Breast epithelium (tissue), 4 donors: Measurements from ENCODE around the gene ZNF426. TPM values are rescaled to one million over a fixed set of nuclear protein-coding genes. Genes with fewer than 3 reads are reported as not detected.
A peak's percentile ranks its signal among the peaks of the same experiment; 100 is the strongest.
"Not testable (repeated sequence)": the region's sequence is repeated elsewhere in the genome, so short reads cannot be mapped to it uniquely, and the experiment has no call there.

ENCODE experiments used
- DNase-seq, 2 donors: peaks; one replicate each; pipeline ENCODE4 v3.0.0-alpha.2; 2019; ENCODE audit warnings: low spot score in 2 of 2
- H3K27ac ChIP-seq, 2 donors: fragments of 200-600 bp; sonication (generic) in 1 of 2; one replicate each; pipeline ENCODE4 v1.5.1; 2016 to 2019; ENCODE audit warnings: mild to moderate bottlenecking in 1 of 2
- H3K27me3 ChIP-seq, 2 donors: fragments of 200-600 bp; sonication (generic) in 1 of 2; one replicate each; pipeline versions ENCODE4 v1.5.1 to v1.6.0; 2017 to 2019; ENCODE audit warnings: control low read depth in 1 of 2, mild to moderate bottlenecking in 1 of 2
- H3K36me3 ChIP-seq: fragments of 200-600 bp; one replicate; pipeline ENCODE4 v1.5.1; 2019
- H3K4me1 ChIP-seq, 2 donors: fragments of 200-600 bp; sonication (generic); one replicate each; pipeline ENCODE4 v1.5.1; 2016 to 2019; ENCODE audit warnings: control low read depth in 1 of 2
- H3K4me3 ChIP-seq, 3 donors: fragments of 200-600 bp; sonication (generic); 1 replicate in 2 of 3; 2 replicates in 1 of 3; pipeline ENCODE4 v1.5.1; 2016 to 2019; ENCODE audit warnings: mild to moderate bottlenecking in 3 of 3, moderate library complexity in 2 of 3
- H3K9me3 ChIP-seq, 2 donors: fragments of 200-600 bp; sonication (generic) in 1 of 2; one replicate each; pipeline ENCODE4 v1.5.1; 2016 to 2019; ENCODE audit warnings: control low read depth in 1 of 2
- POLR2A ChIP-seq: fragments of 450-650 bp; IDR thresholded peaks from one replicate; pipeline ENCODE4 v1.6.1; 2016; ENCODE audit warnings: antibody characterized with exemption, mild to moderate bottlenecking, moderate library complexity
- POLR2AphosphoS5 ChIP-seq, 3 donors: sonication (generic); formaldehyde crosslinking; IDR thresholded peaks; one replicate each; pipeline ENCODE4 v1.6.1; 2017; ENCODE audit warnings: antibody characterized with exemption in 3 of 3
- intact Hi-C: fragments of 100-400 bp; cut with DNase I; formaldehyde crosslinking; loops from one replicate; pipeline ENCODE4 v1.15.1; 2023; ENCODE audit warnings: low total_unique reads
- total RNA-seq, 3 donors: library from RNA; depleted of rRNA; stranded (reverse); fragments of >200 nt; gene quantifications; one replicate each; pipeline ENCODE4 v1.1.0, GENCODE V29; 2016
- TF ChIP-seq, protein P1 (sequence below), 3 donors: fragments of 450-650 bp; IDR thresholded peaks; one replicate each; pipeline ENCODE4 v1.5.1; 2016 to 2017; ENCODE audit warnings: antibody characterized with exemption in 3 of 3, mild to moderate bottlenecking in 3 of 3, moderate library complexity in 3 of 3

The ZNF426 gene
- total RNA-seq, 3 donors from 2014 or later = 11.5 to 22.4 (median 12.3) TPM

- intact Hi-C loops = loop anchor here (5.0 kb wide), 1 partner anchor 168 kb away; no protein-coding TSS in a partner anchor
- TF ChIP-seq, protein P1, sequence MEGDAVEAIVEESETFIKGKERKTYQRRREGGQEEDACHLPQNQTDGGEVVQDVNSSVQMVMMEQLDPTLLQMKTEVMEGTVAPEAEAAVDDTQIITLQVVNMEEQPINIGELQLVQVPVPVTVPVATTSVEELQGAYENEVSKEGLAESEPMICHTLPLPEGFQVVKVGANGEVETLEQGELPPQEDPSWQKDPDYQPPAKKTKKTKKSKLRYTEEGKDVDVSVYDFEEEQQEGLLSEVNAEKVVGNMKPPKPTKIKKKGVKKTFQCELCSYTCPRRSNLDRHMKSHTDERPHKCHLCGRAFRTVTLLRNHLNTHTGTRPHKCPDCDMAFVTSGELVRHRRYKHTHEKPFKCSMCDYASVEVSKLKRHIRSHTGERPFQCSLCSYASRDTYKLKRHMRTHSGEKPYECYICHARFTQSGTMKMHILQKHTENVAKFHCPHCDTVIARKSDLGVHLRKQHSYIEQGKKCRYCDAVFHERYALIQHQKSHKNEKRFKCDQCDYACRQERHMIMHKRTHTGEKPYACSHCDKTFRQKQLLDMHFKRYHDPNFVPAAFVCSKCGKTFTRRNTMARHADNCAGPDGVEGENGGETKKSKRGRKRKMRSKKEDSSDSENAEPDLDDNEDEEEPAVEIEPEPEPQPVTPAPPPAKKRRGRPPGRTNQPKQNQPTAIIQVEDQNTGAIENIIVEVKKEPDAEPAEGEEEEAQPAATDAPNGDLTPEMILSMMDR (IDR thresholded peaks at IDR 0.05) = no peak
- no peak for TF ChIP-seq POLR2A
- TF ChIP-seq POLR2AphosphoS5 (IDR thresholded peaks at IDR 0.05) = no peak
- no peak for DNase-seq
- Histone ChIP-seq H3K4me3 (no peak overlapping the region), H3K36me3 (peaks cover 27% of the 10 kb centered on the region), H3K27me3 (no peaks in the 10 kb centered on the region), H3K9me3 (peaks cover 100% of the 10 kb centered on the region in 2 donors), H3K4me1 (no peaks in the 10 kb centered on the region), H3K27ac (no peak overlapping the region)
These were observed 31.8 kb upstream of the ZNF426 start for GRCh38 chr19:9570255-9570654.

DNA sequence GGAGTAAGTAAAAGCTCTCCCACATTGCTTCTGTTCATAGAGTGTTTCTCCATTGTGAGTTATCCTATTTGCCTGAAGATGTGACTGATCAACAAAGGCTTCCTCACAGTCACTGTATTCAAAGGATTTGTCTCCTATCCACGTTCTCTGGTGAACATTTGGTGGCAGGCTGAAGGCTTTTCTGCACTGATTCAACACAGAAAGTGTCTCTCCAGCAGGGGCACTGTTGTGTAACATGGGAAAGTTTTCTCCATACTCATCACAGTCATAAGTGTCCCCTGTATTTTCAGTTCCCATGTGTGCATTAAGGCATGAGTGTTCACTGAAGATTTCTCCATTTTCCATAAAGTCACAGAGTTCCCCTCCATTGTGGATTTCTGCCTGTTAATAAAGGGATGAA, 28.3 kb upstream of the ZNF426 start:
- DNase-seq = no peak
- Histone ChIP-seq H3K4me3 (peak overlapping the region in 1 of 3 donors; percentile 21), H3K36me3 (peaks cover 37% of the 10 kb centered on the region), H3K27me3 (no peaks in the 10 kb centered on the region), H3K4me1 (no peaks in the 10 kb centered on the region), H3K27ac (no peak overlapping the region), H3K9me3 (peaks cover 99 to 100% of the 10 kb centered on the region in 2 donors)
- intact Hi-C loops = no loop called here
- TF ChIP-seq POLR2AphosphoS5 (IDR thresholded peaks at IDR 0.05) = no peak
- TF ChIP-seq POLR2A = no peak
- TF ChIP-seq, protein P1 (IDR thresholded peaks at IDR 0.05) = no peak

GRCh38 chr19:9565900-9566705, 27.7 kb upstream of the ZNF426 start:
- intact Hi-C loops = no loop called here
- H3K36me3 ChIP-seq = peaks cover 37% of the 10 kb centered on the region
- no peak for DNase-seq
- H3K9me3 ChIP-seq = peaks cover 99 to 100% of the 10 kb centered on the region in 2 donors
- H3K4me3 ChIP-seq = peak overlapping the region in 1 of 3 donors; percentile 21
- TF ChIP-seq POLR2AphosphoS5 (IDR thresholded peaks at IDR 0.05) (no peak), POLR2A (no peak)
- TF ChIP-seq, protein P1 (IDR thresholded peaks at IDR 0.05) = no peak
- H3K4me1 ChIP-seq = no peaks in the 10 kb centered on the region
- H3K27me3 ChIP-seq = no peaks in the 10 kb centered on the region
- H3K27ac ChIP-seq = no peak overlapping the region

GRCh38 chr19:9552536-9553274, 14.3 kb upstream of the ZNF426 start:
- no peak overlapping the region for H3K4me3 ChIP-seq
- H3K9me3 ChIP-seq = peaks cover 52 to 56% of the 10 kb centered on the region in 2 donors
- DNase-seq = no peak
- H3K27ac ChIP-seq = no peak overlapping the region
- no peaks in the 10 kb centered on the region for H3K27me3 ChIP-seq
- H3K36me3 ChIP-seq = no peaks in the 10 kb centered on the region
- intact Hi-C loops = no loop called here
- no peak for TF ChIP-seq POLR2A
- TF ChIP-seq POLR2AphosphoS5 (IDR thresholded peaks at IDR 0.05) = no peak
- TF ChIP-seq, protein P1 (IDR thresholded peaks at IDR 0.05) = no peak
- H3K4me1 ChIP-seq = no peaks in the 10 kb centered on the region

DNA sequence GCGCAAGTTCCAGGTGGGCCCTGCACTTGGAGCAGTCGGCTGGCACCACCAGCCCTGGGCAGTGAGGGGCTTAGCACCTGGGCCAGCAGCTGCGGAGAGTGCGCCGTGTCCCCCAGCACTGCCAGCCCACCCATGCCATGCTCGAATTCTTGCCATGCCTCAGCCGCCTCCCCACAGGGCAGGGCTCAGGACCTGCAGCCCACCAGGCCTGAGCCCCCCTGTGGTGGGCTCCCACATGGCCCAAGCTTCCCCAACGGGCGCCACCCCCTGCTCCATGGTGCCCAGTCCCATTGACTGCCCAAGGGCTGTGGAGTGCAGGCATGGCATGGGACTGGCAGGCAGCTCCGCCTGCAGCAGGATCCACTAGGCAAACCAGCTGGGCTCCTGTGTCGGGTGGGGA, 9.4 kb upstream of the ZNF426 start:
- H3K27me3 ChIP-seq = no peaks in the 10 kb centered on the region
- H3K9me3 ChIP-seq = peaks cover 24 to 37% of the 10 kb centered on the region in 2 donors
- DNase-seq = no peak
- intact Hi-C loops = no loop called here
- no peaks in the 10 kb centered on the region for H3K36me3 ChIP-seq
- no peaks in the 10 kb centered on the region for H3K4me1 ChIP-seq
- no peak overlapping the region for H3K27ac ChIP-seq
- TF ChIP-seq POLR2AphosphoS5 (IDR thresholded peaks at IDR 0.05) (no peak), POLR2A (no peak)
- H3K4me3 ChIP-seq = no peak overlapping the region

GRCh38 chr19:9541281-9541680, 2.8 kb upstream of the ZNF426 start:
- not testable (repeated sequence) for H3K4me1 ChIP-seq

DNA sequence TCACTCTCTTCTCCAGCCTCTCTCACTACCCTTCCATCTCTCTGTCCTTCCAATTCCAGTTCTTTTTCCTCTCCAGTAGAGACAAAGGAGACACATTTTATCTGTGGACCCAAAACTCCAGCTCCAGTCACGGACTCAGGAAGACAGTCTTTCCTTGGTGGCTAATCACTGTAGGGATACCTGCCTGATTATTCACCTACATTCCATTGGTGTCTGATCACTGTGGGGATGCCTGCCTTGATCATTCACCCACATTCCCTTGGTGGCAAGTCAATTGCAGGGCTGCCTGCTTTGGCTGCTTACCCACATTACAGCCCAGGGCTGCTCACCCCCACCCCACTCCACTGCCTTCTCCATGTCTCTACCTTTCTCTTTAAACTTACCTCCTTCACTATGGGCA, 1.5 kb upstream of the ZNF426 start:
- intact Hi-C loops, DNase-seq, H3K4me1 ChIP-seq, H3K27me3 ChIP-seq, H3K4me3 ChIP-seq, H3K27ac ChIP-seq: not testable (repeated sequence)
- Histone ChIP-seq H3K36me3 (peaks cover 13% of the 10 kb centered on the region), H3K9me3 (peaks cover 19 to 21% of the 10 kb centered on the region in 2 donors)

More at GRCh38 chr19:9541281-9541680, 2.8 kb upstream of the ZNF426 start:
- H3K36me3 ChIP-seq, intact Hi-C loops, H3K27me3 ChIP-seq, H3K27ac ChIP-seq, H3K4me3 ChIP-seq, DNase-seq: not testable (repeated sequence)
- peaks cover 8 to 11% of the 10 kb centered on the region in 2 donors for H3K9me3 ChIP-seq

GRCh38 chr19:9539201-9539600, 756 bp upstream of the ZNF426 start:
- H3K27me3 ChIP-seq, intact Hi-C loops, H3K4me1 ChIP-seq, DNase-seq: not testable (repeated sequence)
- Histone ChIP-seq H3K27ac (peak overlapping the region; percentile 97 to 98), H3K9me3 (peaks cover 24 to 27% of the 10 kb centered on the region in 2 donors), H3K4me3 (peak overlapping the region in 2 of 3 donors; percentile 61 to 73), H3K36me3 (peaks cover 20% of the 10 kb centered on the region)
